ENCODE data around the gene EPX. TPM values are rescaled to one million over a fixed set of nuclear protein-coding genes. Genes with fewer than 3 reads are reported as not detected.

EPX gene
- total and polyA plus RNA-seq, 8 donors, result 0.18 TPM; not detected in 7

DNA sequence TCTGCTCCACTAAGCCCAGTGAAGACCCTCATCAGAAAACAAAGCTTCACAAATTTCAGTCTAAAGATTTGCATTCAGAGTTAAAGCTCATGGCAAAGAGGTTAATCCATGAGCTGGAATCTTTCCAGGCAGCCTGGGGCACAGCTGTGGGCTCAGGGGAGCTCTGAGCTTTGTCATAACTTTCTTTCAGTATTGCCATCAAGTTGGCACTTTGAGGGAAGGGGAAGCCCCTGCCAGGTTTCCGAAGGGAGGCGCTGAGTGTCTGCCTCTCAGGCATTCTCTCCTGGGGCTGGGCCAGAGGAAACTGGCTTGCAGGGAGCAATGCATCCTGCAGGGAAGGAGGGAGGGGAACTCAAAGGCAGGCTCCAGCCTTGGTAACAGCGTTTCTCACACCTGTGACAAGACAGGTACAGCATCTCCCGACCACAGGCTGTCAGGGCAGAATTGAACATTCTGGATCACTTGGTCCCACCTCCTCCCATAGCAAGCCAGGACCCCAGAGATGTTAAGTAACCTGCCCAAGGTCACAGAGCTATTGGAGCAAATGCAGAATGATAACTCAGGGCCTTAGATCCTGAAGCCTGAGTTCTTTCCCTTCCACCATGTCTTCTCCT is 49.8 kb downstream of the EPX start:
- intact Hi-C loops (cut with DNase I; ENCODE audit: low total_unique reads), result no loop called here

DNA sequence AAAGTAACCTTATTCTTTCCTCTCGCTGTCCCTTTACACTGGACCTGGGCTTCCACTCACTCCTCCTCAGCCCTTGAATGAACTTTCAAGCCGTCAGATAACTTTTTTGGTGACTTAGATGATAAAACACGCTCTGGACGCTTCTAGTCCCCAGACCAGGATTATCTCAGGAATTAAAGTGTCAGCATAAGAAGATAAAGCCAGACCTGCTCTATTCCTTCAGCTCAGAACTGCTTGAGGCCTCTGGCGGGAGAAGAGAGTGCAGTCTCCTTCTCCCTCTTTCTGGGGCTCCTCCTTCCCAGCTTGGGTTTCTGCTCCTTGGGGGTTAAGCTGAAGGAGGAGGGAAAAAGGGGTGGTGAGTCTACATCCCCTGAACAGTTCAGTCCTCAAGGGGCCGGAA is 52.4 kb downstream of the EPX start:
- intact Hi-C loops (cut with DNase I; ENCODE audit: low total_unique reads), result no loop called here

More for the DNA sequence above, 49.8 kb downstream of the EPX start:
- Histone ChIP-seq H3K4me1 (no peaks in the 10 kb centered on the region), H3K27ac (no peak overlapping the region), H3K4me3 (no peak overlapping the region), H3K36me3 (no peaks in the 10 kb centered on the region), H3K27me3 (peaks cover 0 to 89% (median 25%) of the 10 kb centered on the region in 3 donors), H3K9me3 (no peaks in the 10 kb centered on the region)
- DNase-seq, result no peak
- WGBS, 5 donors, result 4 to 17% (median 10%) methylated on average over 4 of the region's 4 CpGs
- TF ChIP-seq, protein P1, sequence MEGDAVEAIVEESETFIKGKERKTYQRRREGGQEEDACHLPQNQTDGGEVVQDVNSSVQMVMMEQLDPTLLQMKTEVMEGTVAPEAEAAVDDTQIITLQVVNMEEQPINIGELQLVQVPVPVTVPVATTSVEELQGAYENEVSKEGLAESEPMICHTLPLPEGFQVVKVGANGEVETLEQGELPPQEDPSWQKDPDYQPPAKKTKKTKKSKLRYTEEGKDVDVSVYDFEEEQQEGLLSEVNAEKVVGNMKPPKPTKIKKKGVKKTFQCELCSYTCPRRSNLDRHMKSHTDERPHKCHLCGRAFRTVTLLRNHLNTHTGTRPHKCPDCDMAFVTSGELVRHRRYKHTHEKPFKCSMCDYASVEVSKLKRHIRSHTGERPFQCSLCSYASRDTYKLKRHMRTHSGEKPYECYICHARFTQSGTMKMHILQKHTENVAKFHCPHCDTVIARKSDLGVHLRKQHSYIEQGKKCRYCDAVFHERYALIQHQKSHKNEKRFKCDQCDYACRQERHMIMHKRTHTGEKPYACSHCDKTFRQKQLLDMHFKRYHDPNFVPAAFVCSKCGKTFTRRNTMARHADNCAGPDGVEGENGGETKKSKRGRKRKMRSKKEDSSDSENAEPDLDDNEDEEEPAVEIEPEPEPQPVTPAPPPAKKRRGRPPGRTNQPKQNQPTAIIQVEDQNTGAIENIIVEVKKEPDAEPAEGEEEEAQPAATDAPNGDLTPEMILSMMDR (IDR thresholded peaks at IDR 0.05), result no peak
- TF ChIP-seq POLR2A (IDR thresholded peaks at IDR 0.05) (no peak), POLR2AphosphoS5 (IDR thresholded peaks at IDR 0.05) (no peak), EP300 (IDR thresholded peaks at IDR 0.05) (no peak)

GRCh38 chr17:58245428-58246103 is 53.0 kb downstream of the EPX start:
- 49 to 60% (median 52%) methylated on average over 9 to 10 of the region's 10 CpGs for WGBS, 5 donors
- intact Hi-C loops (cut with DNase I; ENCODE audit: low total_unique reads), result no loop called here
- no peak overlapping the region for H3K27ac ChIP-seq

More for the DNA sequence above, 52.4 kb downstream of the EPX start:
- TF ChIP-seq, protein P1 (IDR thresholded peaks at IDR 0.05), result no peak
- TF ChIP-seq POLR2A (IDR thresholded peaks at IDR 0.05) (no peak), POLR2AphosphoS5 (IDR thresholded peaks at IDR 0.05) (no peak), EP300 (IDR thresholded peaks at IDR 0.05) (no peak)
- DNase-seq, result no peak
- no peak overlapping the region for H3K27ac ChIP-seq
- H3K27me3 ChIP-seq, result peaks cover 0 to 88% (median 22%) of the 10 kb centered on the region in 3 donors
- no peaks in the 10 kb centered on the region for H3K9me3 ChIP-seq
- 54 to 71% (median 60%) methylated on average over 6 of the region's 6 CpGs for WGBS, 5 donors
- no peak overlapping the region for H3K4me3 ChIP-seq
- no peaks in the 10 kb centered on the region for H3K36me3 ChIP-seq
- peaks cover 4 to 12% (median 11%) of the 10 kb centered on the region in 4 donors for H3K4me1 ChIP-seq

GRCh38 chr17:58246104-58246740 is 53.7 kb downstream of the EPX start:
- 81 to 85% (median 83%) methylated on average over 13 of the region's 13 CpGs for WGBS, 5 donors
- H3K9me3 ChIP-seq, result no peaks in the 10 kb centered on the region
- DNase-seq, result no peak
- no peak overlapping the region for H3K4me3 ChIP-seq
- H3K4me1 ChIP-seq, result peaks cover 4 to 13% (median 12%) of the 10 kb centered on the region in 4 donors
- H3K27ac ChIP-seq, result no peak overlapping the region
- TF ChIP-seq, protein P1 (IDR thresholded peaks at IDR 0.05), result no peak
- no peak for TF ChIP-seq POLR2AphosphoS5 (IDR thresholded peaks at IDR 0.05)
- no peak for TF ChIP-seq POLR2A (IDR thresholded peaks at IDR 0.05)
- TF ChIP-seq EP300 (IDR thresholded peaks at IDR 0.05), result no peak
- H3K36me3 ChIP-seq, result no peaks in the 10 kb centered on the region
- intact Hi-C loops (cut with DNase I; ENCODE audit: low total_unique reads), result no loop called here
- H3K27me3 ChIP-seq, result peaks cover 0 to 88% (median 23%) of the 10 kb centered on the region in 3 donors

More at GRCh38 chr17:58245428-58246103, 53.0 kb downstream of the EPX start:
- no peaks in the 10 kb centered on the region for H3K9me3 ChIP-seq
- H3K27me3 ChIP-seq, result peaks cover 0 to 88% (median 23%) of the 10 kb centered on the region in 3 donors
- TF ChIP-seq POLR2A (IDR thresholded peaks at IDR 0.05) (no peak), POLR2AphosphoS5 (IDR thresholded peaks at IDR 0.05) (no peak)
- H3K4me3 ChIP-seq, result no peak overlapping the region
- peak in 1 of 2 donors; percentile 35 for DNase-seq
- peaks cover 4 to 13% (median 12%) of the 10 kb centered on the region in 4 donors for H3K4me1 ChIP-seq
- no peaks in the 10 kb centered on the region for H3K36me3 ChIP-seq
